ENCODE data around the gene GRIK3.

GRIK3 gene

GRCh38 chr1:37015713-37016112 lies 18.6 kb downstream of the GRIK3 start:
- no peak for DNase-seq (ENCODE audit: low read depth in 2 of 2)

DNA sequence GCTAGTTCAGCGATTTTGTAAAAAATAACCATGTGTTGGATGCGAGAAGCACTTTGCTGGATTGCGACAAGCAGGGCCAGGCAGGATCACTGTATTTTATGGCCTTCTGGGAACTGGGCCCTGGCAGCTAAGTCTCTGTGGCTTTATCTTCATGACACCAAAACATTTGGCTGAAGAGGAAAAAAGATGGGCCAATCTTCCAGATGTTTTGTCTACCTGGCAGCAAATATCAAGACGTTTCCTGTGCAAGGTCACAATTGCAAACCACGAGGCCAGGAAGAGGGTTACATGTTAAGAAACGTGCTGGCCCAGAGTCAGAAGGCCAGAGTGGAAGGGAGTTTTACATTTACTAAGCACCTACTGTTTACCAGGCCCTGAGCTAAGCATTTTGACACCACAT lies 22.1 kb downstream of the GRIK3 start:
- DNase-seq (ENCODE audit: low read depth in 2 of 2): no peak

DNA sequence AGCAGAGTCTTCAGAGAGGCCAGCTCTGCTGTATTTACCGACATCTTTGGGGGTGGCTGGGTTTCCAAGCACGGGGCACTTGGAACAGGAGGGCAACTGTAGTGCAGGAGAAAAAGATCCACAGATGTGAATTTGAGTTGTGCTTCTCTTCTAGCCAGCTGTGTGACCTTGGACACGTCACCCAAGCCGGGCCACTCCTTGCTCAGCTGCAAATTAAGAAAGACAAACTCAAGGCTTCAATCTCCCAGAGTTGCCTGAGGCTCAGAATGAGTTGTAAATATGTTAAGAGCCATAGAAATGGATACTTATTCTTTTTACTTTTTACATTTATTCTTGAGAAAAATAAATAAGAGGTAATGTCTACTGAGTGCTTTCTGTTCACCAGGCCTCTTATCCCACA lies 24.3 kb downstream of the GRIK3 start:
- no peak for DNase-seq (ENCODE audit: low read depth in 2 of 2)

- no peak for DNase-seq (ENCODE audit: low read depth in 2 of 2)
Measured at GRCh38 chr1:37009521-37009920, 24.8 kb downstream of the GRIK3 start.

- no peak for DNase-seq (ENCODE audit: low read depth in 2 of 2)
Measured at GRCh38 chr1:37006132-37006868, 28.0 kb downstream of the GRIK3 start.

GRCh38 chr1:37002898-37003297 lies 31.4 kb downstream of the GRIK3 start:
- DNase-seq (ENCODE audit: low read depth in 2 of 2): no peak

- DNase-seq (ENCODE audit: low read depth in 2 of 2): no peak
Measured at GRCh38 chr1:37001703-37002102, 32.6 kb downstream of the GRIK3 start.

GRCh38 chr1:36996106-36996505 lies 38.2 kb downstream of the GRIK3 start:
- no peak for DNase-seq (ENCODE audit: low read depth in 2 of 2)

DNA sequence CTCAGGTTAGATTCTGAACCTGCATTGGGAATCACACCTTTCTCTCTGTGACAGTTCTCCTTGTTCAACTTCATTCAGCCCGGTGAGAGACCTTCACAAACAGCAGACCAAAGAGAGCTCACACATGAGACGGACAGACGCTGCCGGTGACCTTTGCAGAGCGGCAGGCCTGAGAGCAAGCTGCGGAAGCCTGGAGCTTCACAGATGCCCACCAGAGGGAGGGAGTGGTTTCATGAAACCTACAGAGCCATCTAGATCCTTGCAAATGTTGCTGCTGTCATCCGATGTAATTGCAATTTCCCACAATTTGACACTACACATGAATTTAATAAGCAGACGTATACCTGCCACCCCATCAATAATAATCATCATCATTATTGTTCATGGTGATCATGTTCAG lies 39.4 kb downstream of the GRIK3 start:
- DNase-seq (ENCODE audit: low read depth in 2 of 2): no peak

- no peak for DNase-seq (ENCODE audit: low read depth in 2 of 2)
Measured at GRCh38 chr1:36994294-36994693, 40.0 kb downstream of the GRIK3 start.

DNA sequence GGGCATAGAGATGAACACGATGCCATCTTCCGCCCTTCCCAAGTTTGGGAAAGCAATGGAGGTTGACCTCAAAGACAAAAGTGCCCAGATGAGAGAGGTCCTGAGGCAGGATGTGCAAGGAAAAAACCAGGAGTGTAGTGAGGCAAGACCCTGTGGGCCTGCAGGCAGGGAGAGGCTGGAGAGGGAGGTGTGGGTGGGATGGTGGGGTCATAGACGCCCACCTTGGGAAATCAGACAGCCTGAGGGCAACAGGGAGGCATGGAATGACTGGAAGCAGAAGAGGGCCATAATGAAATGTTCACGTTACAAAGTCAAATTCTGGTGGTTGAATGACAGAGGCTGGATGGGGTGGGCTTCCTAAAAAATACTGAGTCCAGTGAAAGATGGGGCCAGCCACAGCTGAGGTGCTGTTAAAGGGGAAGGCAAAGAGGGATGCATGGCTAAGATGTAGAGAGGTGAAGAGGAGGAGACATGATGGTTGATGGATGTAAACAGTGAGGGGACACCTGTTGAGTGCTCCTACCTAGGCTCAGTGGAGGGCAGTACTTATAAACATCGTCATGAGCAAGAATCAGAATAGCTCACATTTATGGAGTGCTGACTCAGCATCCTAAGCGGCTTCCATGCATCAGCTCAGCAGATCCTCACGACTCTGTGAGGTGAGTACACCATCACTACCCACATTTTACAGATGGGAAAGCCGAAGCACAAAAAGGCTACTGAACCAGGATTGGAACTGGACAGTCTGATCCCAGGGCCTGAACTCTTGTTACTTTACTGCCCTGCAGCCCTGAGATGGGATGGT lies 42.0 kb downstream of the GRIK3 start:
- DNase-seq (ENCODE audit: low read depth in 2 of 2): no peak

GRCh38 chr1:36991551-36991950 lies 42.8 kb downstream of the GRIK3 start:
- DNase-seq (ENCODE audit: low read depth in 2 of 2): no peak

- no peak for DNase-seq (ENCODE audit: low read depth in 2 of 2)
Measured at GRCh38 chr1:36990928-36991327, 43.4 kb downstream of the GRIK3 start.

- DNase-seq (ENCODE audit: low read depth in 2 of 2): no peak
Measured at GRCh38 chr1:36989241-36989640, 45.1 kb downstream of the GRIK3 start.

DNA sequence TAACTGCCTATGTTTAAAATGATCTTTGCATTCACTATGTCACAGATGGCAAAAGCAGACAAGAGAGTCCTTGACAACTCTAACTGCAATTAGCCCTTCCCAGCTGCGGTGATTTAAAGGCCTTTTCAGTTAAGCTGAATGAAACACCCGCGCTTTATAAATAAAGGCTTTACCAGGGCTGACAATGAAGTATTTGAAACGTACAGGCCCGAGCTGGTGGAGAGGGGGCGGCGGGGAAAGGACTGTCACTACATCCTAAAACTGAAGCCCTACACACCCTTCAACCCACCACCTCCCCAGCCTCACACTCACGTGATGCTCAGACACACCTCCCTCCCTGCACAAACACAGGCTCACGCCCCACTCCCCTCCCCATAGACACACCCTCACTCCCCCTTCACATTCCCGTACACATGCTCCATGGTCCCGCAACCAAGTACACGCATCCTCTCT lies 45.5 kb downstream of the GRIK3 start:
- DNase-seq (ENCODE audit: low read depth in 2 of 2): no peak

DNA sequence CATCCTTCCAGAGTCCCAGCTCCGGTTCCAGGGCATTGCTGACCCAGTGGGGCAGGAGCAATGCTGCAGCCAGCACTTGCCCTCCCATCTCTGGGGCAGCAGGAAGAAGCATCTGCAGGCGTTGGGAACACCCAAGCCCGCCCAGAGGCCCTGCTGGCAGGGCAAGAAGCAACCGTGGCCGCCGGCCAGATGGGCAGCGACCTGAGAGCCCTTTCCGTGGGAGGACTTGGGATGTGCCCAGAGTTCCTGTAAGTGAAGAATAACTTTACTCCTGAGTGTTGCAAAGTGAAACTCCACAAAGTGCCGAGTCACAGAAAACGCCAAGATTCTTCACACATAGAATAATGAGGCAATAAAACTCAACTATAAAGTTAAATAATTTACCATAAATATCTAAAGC lies 46.0 kb downstream of the GRIK3 start:
- no peak for DNase-seq (ENCODE audit: low read depth in 2 of 2)

- DNase-seq (ENCODE audit: low read depth in 2 of 2): no peak
Measured at GRCh38 chr1:36987276-36987675, 47.0 kb downstream of the GRIK3 start.

DNA sequence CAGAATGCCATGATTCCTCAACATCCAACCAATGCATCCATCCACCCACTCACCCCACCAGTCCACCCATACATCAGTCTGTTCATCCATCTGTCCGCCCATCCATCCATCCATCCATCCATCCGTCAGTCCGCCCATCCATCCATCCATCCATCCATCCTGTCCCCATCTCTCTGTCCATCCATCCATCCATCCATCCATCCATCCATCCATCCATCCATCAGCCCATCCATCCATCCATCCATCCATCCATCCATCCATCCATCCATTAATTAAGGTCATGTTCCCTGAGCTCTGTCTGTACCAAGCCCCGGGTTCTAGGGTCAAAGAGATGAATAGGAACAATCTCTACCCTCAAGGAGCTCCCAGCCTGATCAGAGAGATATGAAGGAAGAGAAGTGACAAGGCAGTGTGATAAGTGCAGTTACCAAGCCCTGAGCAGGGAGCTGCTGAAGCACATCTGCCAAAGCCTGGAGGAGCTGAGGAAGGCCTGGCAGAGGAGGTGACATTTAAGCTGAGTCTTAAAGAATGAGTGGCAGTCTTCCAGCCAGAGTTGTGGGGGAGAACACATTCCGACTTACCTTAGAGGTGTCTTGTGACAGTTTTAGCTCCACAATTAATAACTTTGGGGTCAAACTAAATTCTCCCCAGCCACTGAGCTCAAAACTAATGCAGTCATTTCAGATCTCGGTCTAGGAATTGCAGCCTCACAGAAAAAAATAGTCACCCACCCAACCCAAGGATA lies 47.9 kb downstream of the GRIK3 start:
- DNase-seq (ENCODE audit: low read depth in 2 of 2): no peak

GRCh38 chr1:36984675-36985074 lies 49.6 kb downstream of the GRIK3 start:
- no peak for DNase-seq (ENCODE audit: low read depth in 2 of 2)

DNA sequence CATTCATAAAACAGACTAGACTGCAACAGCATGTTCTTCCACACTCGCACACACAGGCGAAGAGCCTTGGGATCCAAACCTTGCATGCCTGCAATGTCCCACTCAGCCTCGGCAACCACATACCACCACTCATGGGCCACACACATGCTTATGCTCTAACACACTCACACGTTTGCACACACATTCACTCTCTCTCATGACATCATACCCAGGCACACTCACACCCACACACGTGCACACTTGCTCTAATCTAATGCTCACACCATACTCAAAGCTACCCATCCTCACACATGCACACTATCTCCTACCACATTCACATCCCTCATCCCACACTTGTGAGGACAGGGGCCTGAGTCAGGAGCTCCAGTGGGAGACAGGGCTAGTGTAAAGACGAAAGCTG lies 50.3 kb downstream of the GRIK3 start:
- no peak for DNase-seq (ENCODE audit: low read depth in 2 of 2)

DNA sequence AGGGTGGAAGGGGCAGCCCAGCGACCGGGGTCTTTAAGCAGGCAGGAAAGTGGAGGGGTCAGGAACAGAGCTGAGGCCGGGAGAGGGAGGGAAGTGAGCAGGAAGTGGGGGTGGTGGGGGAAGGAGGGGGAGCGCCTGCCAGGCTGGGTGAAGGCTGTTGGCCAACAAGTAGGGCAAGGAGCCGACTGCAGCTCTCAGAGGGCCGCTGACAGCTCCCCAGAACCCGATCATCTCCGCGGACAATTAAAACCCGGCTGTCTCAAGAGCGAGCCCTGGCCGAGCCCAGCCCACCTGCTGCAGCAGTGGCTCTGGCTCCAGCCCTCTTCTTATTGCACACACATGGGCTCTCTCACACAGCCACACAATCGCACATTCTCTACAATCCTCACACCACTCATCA lies 51.6 kb downstream of the GRIK3 start:
- no peak for DNase-seq (ENCODE audit: low read depth in 2 of 2)

DNA sequence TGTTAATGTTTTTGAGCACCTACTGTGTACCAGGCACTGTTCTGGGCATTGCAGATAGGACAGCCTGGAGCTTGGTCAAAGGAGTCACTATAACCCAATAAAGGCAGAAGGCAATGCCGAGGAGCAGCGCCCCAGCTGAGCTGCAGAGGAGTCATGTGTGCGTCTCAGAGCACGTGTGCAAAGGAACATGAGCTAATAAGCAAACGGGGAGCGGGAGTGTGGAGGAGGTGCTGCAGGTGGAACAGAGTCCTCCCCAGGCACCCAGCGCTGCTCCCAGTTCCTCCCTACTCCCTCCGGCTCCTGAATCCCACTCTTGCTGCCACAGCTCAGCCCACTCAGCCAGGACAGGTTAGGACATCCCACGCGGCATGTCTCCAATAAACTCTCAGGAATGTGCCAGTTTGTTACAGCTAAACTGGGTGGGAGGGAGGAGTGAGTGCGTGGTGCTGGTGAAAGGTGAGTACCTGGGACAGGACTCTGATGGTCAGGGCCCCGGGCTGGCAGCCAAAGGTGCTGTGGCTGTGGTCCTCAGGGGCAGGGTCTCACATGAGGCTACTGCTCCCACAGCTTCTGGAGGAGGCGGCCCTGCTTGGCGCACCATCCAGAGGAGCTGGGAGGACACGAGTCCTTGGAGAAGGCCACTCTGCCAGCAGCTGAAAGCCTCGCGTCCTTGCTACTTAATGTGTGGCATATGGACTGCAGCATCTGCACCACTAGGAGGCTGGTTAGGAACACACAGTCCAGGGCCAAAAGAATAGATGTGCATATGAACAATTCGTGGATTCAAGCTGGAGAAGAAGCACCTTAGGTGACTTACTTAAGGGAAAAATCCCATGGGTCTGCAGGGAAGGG lies 52.3 kb downstream of the GRIK3 start:
- no peak for DNase-seq (ENCODE audit: low read depth in 2 of 2)
